HG02885 (cell line): ENCODE measurements around the gene PTPRH.

ENCODE experiments used
- ATAC-seq: cut with Tn5 transposase; IDR thresholded peaks from one replicate; pipeline ENCODE4 v1.9.1; 2021; ENCODE audit warnings: mild to moderate bottlenecking; ENCODE audit not compliant: unreplicated experiment, poor library complexity

PTPRH gene

GRCh38 chr19:55246462-55247451 lies 37.5 kb upstream of the PTPRH start:
- ATAC-seq, result no peak

- ATAC-seq, result no peak
Measured at GRCh38 chr19:55245236-55245904, 36.1 kb upstream of the PTPRH start.

- no peak for ATAC-seq
Measured at GRCh38 chr19:55244004-55244680, 34.8 kb upstream of the PTPRH start.

GRCh38 chr19:55242517-55242916 lies 33.2 kb upstream of the PTPRH start:
- ATAC-seq, result no peak

GRCh38 chr19:55241935-55242464 lies 32.7 kb upstream of the PTPRH start:
- ATAC-seq, result no peak

GRCh38 chr19:55241143-55241934 lies 32.0 kb upstream of the PTPRH start:
- ATAC-seq, result no peak

- no peak for ATAC-seq
Measured at GRCh38 chr19:55240713-55241020, 31.4 kb upstream of the PTPRH start.

- ATAC-seq, result no peak
Measured at GRCh38 chr19:55239004-55239403, 29.7 kb upstream of the PTPRH start.

GRCh38 chr19:55238030-55238429 lies 28.7 kb upstream of the PTPRH start:
- no peak for ATAC-seq

- no peak for ATAC-seq
Measured at GRCh38 chr19:55232986-55233385, 23.7 kb upstream of the PTPRH start.

GRCh38 chr19:55232286-55232602 lies 22.9 kb upstream of the PTPRH start:
- ATAC-seq, result no peak

GRCh38 chr19:55231391-55232285 lies 22.3 kb upstream of the PTPRH start:
- no peak for ATAC-seq

- no peak for ATAC-seq
Measured at GRCh38 chr19:55230780-55231179, 21.5 kb upstream of the PTPRH start.

GRCh38 chr19:55230329-55230728 lies 21.0 kb upstream of the PTPRH start:
- no peak for ATAC-seq

GRCh38 chr19:55229789-55230182 lies 20.5 kb upstream of the PTPRH start:
- no peak for ATAC-seq

GRCh38 chr19:55229145-55229788 lies 20.0 kb upstream of the PTPRH start:
- ATAC-seq, result no peak

- ATAC-seq, result no peak
Measured at GRCh38 chr19:55228403-55229031, 19.2 kb upstream of the PTPRH start, which contains the start of gene TMEM86B. TSS of gene TMEM86B (minus strand) at chr19:55228763. CDS start at chr19:55228741, 22 bp downstream.

GRCh38 chr19:55228015-55228391 lies 18.7 kb upstream of the PTPRH start:
- ATAC-seq, result no peak
